Measurements from ENCODE around the gene ARHGAP19. TPM values are rescaled to one million over a fixed set of nuclear protein-coding genes. Genes with fewer than 3 reads are reported as not detected.

The ARHGAP19 gene, protein sequence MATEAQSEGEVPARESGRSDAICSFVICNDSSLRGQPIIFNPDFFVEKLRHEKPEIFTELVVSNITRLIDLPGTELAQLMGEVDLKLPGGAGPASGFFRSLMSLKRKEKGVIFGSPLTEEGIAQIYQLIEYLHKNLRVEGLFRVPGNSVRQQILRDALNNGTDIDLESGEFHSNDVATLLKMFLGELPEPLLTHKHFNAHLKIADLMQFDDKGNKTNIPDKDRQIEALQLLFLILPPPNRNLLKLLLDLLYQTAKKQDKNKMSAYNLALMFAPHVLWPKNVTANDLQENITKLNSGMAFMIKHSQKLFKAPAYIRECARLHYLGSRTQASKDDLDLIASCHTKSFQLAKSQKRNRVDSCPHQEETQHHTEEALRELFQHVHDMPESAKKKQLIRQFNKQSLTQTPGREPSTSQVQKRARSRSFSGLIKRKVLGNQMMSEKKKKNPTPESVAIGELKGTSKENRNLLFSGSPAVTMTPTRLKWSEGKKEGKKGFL
- 29.2 and 32.3 TPM in 2 replicates for total RNA-seq (2014; rRNA removed; shearing (Covaris generic))

DNA sequence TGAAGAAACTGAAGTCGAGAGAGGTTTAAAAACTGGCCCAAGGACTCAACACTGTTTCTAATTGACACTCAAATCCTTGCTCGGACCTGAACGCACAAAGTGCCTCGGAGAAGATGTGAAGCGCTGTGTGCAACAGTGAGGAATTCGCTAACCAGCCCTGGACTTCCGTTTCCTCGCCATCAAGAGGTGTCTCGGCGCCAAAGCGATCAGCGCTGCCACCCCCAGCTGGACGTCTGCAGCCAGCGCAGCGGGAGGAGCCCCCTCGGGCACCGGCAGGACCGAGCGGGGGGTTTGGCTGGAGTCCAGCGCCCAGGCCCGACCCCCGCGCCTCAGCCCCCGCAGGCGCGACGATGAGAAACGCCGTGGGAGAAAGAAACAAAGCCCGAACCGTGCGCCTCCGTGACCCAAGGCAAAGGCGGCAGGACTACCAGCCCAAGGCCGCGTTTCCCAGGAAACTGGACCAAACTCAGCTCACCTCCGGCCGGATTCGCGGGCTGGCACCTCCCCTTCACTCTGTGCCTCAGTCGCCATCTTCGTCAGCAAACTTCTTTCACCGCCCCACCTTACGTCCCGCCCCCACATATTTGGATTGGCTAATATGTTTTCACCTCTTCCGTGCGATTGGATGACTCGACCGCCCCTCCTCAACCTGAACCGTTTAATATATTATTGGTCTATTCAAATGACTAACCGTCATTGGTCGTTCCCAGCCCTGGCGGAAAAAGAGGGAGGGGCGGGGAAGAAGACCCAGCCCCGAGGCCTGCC, at the start of gene ARHGAP19:
ARHGAP19 (minus strand) TSS at position 541 of the 765 bp plus-strand sequence; CDS start at position 531, 10 bp downstream.
- Histone ChIP-seq H3K9me3 (replicated peaks) (no peaks in the 10 kb centered on the region), H3K4me3 (peak within 1 kb of the TSS; percentile 79), H3K4me1 (no peaks in the 10 kb centered on the region), H3K36me3 (peaks cover 6% of the 10 kb centered on the region), H3K27me3 (no peaks in the 10 kb centered on the region), H3K27ac (peak within 1 kb of the TSS; percentile 92)
- DNase-seq, result peak; percentile 98 to 99

DNA sequence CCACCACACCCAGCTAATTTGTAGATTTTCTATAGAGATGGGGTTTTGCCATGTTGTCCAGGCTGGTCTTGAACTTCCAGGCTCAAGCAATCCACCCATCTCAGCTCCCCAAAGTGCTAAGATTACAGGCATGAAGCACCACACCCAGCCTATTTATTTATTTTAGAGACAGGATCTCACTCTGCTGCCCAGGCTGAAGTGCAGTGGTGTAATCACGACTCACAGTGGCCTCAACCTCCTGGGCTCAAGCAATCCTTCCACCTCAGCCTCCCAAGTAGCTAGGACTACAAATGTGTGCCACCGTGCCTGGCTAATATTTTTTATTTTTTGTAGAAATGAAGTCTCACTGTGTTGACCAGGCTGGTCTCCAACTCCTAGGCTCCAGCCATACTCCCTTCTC, 49.0 kb upstream of the ARHGAP19 start:
- Histone ChIP-seq H3K9me3 (replicated peaks) (no peaks in the 10 kb centered on the region), H3K27me3 (0 out of 2 replicates have a peak, but pooled peaks cover 3% of the 10 kb centered on the region), H3K4me1 (peaks cover 7% of the 10 kb centered on the region), H3K27ac (no peak overlapping the region), H3K36me3 (no peaks in the 10 kb centered on the region), H3K4me3 (no peak overlapping the region)
- no peak for DNase-seq

DNA sequence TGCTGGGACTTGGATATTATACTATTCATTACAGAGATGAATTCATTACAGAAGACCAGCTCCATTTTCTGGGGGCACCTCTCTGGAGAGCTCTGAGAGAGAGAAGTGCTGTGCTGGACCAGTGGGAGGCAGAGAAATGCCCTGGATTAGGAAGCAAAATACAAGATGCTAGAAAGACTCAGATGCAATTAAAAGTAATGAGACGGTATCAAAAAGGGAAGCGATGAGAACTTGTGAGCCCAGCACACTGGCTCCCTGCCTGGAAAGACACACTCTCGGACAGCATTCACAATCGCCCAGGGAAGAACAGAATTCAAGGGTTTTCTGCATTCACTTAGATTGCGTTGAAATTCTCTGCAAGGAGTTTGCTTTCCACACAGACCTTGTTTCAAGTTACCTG, 45.6 kb upstream of the ARHGAP19 start:
- Histone ChIP-seq H3K9me3 (replicated peaks) (no peaks in the 10 kb centered on the region), H3K4me1 (peaks cover 7% of the 10 kb centered on the region), H3K27me3 (0 out of 2 replicates have a peak, but pooled peaks cover 3% of the 10 kb centered on the region), H3K27ac (no peak overlapping the region), H3K36me3 (no peaks in the 10 kb centered on the region), H3K4me3 (no peak overlapping the region)
- no peak for DNase-seq

DNA sequence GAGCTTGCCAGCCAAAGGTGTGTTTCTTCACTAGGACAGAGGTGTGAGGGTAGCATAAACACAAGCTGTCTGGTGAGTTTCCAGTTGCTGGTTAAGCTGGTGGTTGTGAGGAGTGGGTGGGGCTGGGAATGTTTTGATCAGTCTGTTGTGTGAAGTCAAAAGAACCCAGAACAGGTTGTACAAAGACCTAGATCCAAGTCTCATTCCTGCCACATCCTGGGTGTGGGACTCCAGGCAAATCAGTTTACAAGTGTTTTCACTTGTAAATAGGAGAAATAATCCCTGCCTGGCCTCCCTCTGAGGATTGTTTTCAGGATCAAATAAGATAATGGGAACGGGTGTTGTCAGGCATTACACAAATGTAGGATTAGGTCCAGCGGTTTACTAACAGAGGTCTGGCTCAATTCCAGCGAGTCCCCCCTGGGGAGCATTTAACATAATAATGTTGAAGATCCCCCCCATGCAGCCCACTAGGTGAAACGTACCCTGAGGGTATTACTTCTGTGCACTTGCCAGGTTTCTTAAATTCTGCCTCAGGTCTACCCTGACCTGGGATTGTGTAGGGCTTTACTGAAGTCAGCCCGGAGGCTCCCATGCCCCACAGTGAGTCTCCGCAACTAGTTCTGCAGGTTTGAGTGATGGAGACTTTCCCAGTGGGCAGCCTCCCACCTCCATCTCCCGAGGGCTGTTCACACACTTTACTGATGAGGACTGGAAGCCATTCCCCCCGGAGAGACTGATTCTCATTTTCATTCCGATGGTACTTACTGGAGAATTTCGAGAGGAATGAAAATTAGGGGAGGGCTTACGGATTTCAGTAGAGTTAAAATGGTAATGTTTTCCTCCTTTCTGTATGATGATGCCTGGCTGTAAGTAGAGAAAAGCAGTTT, 44.8 kb upstream of the ARHGAP19 start:
- no peaks in the 10 kb centered on the region for H3K9me3 ChIP-seq (replicated peaks)
- no peak overlapping the region for H3K27ac ChIP-seq
- no peaks in the 10 kb centered on the region for H3K36me3 ChIP-seq
- peak in 1 of 2 experiments; percentile 39 for DNase-seq
- H3K27me3 ChIP-seq, result 0 out of 2 replicates have a peak, but pooled peaks cover 3% of the 10 kb centered on the region
- H3K4me1 ChIP-seq, result peaks cover 7% of the 10 kb centered on the region
- H3K4me3 ChIP-seq, result no peak overlapping the region

DNA sequence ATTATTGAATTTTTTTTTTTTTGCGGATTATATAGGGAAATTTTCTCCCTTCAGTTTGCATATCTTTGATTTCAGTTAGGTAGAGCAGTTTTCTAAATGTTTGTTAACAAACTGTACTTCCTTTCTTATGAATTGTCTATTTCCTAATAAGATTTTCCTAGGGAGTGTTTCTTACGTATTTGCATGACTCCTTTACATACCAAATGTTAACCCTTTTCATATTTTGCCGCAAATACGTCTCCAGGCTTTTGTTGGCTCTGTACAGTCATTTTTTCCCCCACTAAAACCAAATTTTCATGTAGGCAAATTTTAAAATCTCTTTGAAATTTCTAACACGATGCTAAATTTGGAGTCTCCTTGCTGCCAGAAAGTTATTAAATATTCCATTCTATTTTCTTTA, 44.0 kb upstream of the ARHGAP19 start:
- Histone ChIP-seq H3K27ac (no peak overlapping the region), H3K4me1 (peaks cover 7% of the 10 kb centered on the region), H3K4me3 (no peak overlapping the region), H3K27me3 (0 out of 2 replicates have a peak, but pooled peaks cover 3% of the 10 kb centered on the region), H3K9me3 (replicated peaks) (no peaks in the 10 kb centered on the region), H3K36me3 (no peaks in the 10 kb centered on the region)
- DNase-seq, result no peak

DNA sequence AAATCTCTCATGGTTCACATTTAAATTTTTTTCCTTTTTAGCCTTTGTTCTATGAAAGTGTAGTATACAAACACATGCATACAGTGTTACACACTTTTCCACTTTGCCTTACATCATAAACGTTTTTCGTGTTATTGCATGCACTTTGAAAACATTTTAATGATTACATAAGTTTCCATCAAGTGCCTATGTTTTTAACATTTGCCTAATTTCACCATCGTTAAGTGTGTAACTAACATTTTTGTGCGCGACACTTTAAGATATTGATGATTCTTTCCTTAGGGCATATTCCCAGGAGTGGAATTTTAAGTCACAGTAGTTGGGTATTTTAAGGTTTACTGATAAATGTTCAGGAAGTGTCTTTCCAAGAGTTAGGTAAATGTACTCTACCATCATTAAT, 43.6 kb upstream of the ARHGAP19 start:
- no peak overlapping the region for H3K4me3 ChIP-seq
- H3K9me3 ChIP-seq (replicated peaks), result no peaks in the 10 kb centered on the region
- no peak overlapping the region for H3K27ac ChIP-seq
- H3K27me3 ChIP-seq, result 0 out of 2 replicates have a peak, but pooled peaks cover 3% of the 10 kb centered on the region
- H3K36me3 ChIP-seq, result no peaks in the 10 kb centered on the region
- H3K4me1 ChIP-seq, result peaks cover 7% of the 10 kb centered on the region
- no peak for DNase-seq

DNA sequence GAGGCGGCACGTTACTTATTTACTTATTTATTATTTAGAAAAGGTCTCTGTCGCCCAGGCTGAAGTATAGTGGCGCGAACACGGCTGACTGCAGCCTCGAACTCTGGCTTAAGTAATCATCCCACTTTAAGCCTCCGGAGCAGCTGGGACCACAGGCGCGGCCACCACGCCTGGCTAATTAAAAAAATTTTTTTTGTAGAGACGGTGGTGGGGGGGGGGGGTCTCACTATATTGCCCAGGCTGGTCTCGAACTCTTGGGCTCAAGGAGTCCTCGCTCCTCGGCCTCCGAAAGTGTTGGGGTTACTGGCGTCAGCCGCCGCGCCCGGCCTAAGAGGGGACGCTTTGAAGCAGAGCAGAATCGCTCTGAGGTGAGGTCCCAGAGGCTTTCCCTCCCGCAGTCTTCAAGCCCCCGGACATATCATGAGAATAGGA, 42.8 kb upstream of the ARHGAP19 start:
- DNase-seq, result no peak
- no peaks in the 10 kb centered on the region for H3K9me3 ChIP-seq (replicated peaks)
- peak overlapping the region; percentile 95 for H3K4me3 ChIP-seq
- 0 out of 2 replicates have a peak, but pooled peaks cover 3% of the 10 kb centered on the region for H3K27me3 ChIP-seq
- H3K4me1 ChIP-seq, result peaks cover 7% of the 10 kb centered on the region
- no peaks in the 10 kb centered on the region for H3K36me3 ChIP-seq
- H3K27ac ChIP-seq, result peak overlapping the region; percentile 100

DNA sequence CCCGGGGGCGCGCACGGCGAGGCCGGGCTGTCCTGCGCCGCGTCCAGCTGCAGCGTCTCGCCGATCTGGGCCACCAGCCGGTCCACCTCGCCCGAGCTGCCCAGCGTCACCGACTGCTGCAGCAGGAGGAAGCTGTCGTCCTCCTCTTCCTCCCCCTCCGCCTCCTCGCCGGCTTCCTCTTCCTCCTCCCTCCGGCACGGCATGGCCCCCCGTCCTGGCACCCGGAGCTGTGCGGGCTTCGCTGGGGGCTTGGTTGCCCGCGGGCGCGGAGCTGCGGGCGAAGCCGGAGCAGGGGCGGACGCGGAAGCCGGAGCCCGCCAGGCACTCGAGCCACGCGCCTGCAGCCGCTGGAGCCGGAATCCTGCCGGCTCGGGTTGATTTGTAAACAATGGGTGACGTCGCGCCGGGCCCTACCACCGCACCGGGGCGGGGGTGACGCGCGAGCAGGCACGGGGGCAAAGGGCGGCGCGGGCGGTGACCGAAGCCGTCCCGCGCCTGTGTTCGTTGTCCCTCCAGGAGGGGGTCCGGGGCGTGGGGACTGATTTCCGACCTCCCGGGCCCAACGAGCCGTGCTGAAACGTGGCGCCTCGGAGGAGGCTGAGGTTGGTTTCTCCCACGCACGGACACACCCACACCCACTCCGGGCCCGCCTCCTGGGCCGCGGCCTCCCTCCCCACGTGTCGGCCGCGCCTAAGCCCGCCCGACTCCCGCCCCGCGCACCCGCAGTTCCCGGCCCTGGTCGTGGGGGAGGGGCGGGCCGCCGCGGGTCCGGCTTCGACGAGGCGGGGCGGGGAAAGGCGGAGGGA, 42.1 kb upstream of the ARHGAP19 start, which contains the start of gene FRAT2:
FRAT2 (minus strand) TSS at position 360 of the 806 bp plus-strand sequence; CDS start at position 203, 157 bp downstream.
- H3K36me3 ChIP-seq, result no peaks in the 10 kb centered on the region
- DNase-seq, result peak; percentile 90 to 91

DNA sequence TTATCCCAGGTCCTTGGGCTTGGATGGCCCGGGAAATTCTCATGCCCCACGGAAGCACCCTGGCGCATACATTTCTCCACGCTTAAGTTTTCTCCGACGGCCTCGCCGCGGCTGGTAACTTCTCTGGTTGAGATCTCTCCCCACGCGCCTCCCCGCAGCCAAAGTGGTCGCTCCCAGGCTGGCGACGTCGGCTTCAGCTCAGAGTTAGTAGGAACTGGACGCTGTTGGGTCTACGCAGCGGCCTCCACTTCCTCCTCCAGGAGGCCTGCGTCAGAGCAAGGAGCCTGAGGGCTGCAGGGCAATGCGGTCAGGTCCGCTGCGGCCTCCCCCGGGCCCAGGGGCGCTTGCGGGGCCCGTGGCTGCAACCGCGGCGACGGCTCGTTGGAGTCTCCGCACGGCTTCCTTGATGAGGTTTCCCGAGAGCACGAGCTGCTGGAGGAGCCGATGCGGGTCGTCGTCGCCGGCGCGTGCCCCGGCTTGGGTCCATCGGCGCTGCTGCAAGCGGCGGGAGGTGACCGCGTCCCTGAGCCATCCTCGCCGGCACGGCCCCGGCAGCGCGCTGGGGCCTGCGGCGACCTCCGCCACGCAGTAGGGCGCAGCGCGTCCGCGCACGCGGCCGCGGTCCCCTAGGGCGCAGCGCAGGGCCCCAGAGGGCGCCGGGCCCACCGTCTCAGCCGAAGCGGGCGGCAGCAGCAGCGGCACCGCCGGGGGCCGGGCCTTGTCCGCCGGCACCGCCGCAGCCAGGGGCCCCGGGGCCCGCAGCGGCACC, 41.3 kb upstream of the ARHGAP19 start:
- H3K36me3 ChIP-seq, result no peaks in the 10 kb centered on the region
- DNase-seq, result peak; percentile 55 to 68
- H3K4me1 ChIP-seq, result peaks cover 7% of the 10 kb centered on the region
- peak overlapping the region; percentile 95 for H3K4me3 ChIP-seq
- H3K9me3 ChIP-seq (replicated peaks), result no peaks in the 10 kb centered on the region
- 0 out of 2 replicates have a peak, but pooled peaks cover 3% of the 10 kb centered on the region for H3K27me3 ChIP-seq
- H3K27ac ChIP-seq, result peak overlapping the region; percentile 62

More for the DNA sequence above, 42.1 kb upstream of the ARHGAP19 start, which contains the start of gene FRAT2:
- H3K4me1 ChIP-seq, result peaks cover 7% of the 10 kb centered on the region
- H3K27me3 ChIP-seq, result 0 out of 2 replicates have a peak, but pooled peaks cover 3% of the 10 kb centered on the region
- H3K27ac ChIP-seq, result peak within 1 kb of the TSS; percentile 100
- peak within 1 kb of the TSS; percentile 95 for H3K4me3 ChIP-seq
- H3K9me3 ChIP-seq (replicated peaks), result no peaks in the 10 kb centered on the region

DNA sequence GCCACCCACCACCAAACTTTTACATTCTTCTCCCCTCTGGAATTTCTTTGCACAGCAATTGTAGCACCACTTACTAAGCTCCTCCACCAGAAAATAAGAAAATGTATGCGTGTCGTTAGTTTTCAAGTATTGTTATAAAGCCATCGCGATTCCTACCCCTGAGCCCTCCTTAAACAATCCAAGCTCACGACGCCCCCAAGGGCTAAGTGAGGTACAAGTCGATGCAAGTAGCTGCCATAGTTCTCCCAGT, 40.8 kb upstream of the ARHGAP19 start:
- Histone ChIP-seq H3K4me3 (peak overlapping the region; percentile 95), H3K27ac (peak overlapping the region; percentile 62), H3K9me3 (replicated peaks) (no peaks in the 10 kb centered on the region), H3K4me1 (peaks cover 7% of the 10 kb centered on the region), H3K36me3 (no peaks in the 10 kb centered on the region), H3K27me3 (0 out of 2 replicates have a peak, but pooled peaks cover 3% of the 10 kb centered on the region)
- DNase-seq, result peak in 1 of 2 experiments; percentile 56

DNA sequence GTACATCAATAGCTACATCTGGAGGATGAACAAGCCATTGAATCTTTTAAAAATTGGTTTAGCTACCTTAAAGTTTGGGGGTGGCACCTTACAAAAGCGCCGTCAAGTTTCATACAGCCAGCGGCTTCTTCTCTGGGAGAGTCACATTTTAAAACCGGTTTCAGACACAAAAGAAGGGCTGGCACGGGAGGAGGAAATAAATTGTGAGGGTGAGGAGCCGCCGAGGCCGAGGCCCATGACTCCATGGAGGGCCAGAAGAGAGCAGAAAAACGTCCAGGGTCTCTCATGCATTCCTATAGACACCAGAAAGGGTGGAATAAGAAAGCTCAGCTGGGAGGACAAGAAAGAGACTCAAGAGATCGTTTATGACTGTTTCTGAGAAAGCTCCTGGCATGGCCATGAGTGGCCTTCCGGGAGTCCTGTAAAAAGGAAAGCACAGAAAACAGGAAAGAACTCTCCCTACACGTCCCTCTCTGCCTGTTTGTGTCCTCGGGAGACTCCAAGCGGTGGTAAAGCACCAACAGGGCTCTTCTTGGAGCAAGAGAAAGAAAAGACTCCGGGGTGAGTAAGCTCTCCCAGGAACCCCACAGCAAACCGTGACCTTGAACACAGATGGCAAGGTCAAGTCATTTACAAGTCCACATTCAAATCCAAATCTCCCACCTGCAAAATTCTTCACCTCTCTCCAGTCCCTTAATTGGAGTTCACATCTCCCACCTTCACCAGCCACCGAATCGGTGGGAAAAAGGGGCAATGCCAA, 40.3 kb upstream of the ARHGAP19 start:
- Histone ChIP-seq H3K36me3 (no peaks in the 10 kb centered on the region), H3K9me3 (replicated peaks) (no peaks in the 10 kb centered on the region), H3K27ac (peak overlapping the region; percentile 62), H3K4me3 (peak overlapping the region; percentile 95), H3K4me1 (peaks cover 7% of the 10 kb centered on the region), H3K27me3 (0 out of 2 replicates have a peak, but pooled peaks cover 3% of the 10 kb centered on the region)
- peak; percentile 58 to 71 for DNase-seq

DNA sequence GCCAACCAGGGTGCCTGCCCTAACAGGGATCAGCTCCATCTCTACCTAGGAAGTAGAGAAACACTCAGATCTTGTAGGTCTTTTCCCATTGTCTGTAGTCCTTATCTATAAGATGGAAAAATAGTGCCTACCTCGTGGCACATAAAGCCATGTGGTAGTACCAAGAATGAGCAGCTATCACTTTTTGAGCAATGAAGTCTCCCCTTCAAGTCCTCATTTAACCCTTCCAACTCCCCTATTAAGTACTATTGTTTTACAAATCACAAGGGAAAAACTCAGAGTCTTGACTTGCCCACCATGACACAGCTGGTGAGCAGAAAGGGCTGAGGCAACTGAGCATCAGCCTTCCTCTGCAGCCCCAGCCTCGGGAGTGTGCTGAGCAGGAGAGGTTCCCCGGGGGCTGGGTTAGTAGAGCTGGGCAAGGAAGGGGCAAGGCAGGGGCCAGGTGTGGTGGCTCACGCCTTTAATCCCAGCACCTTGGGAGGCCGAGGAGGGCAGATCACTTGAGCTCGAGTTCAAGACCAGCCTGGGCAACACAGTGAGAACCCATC, 38.8 kb upstream of the ARHGAP19 start:
- no peaks in the 10 kb centered on the region for H3K36me3 ChIP-seq
- no peak overlapping the region for H3K27ac ChIP-seq
- no peaks in the 10 kb centered on the region for H3K27me3 ChIP-seq
- H3K4me3 ChIP-seq, result no peak overlapping the region
- H3K9me3 ChIP-seq (replicated peaks), result no peaks in the 10 kb centered on the region
- H3K4me1 ChIP-seq, result no peaks in the 10 kb centered on the region
- DNase-seq, result no peak
